Endothelial cell of umbilical vein (primary cell): ENCODE measurements around the gene HRK. TPM values are rescaled to one million over a fixed set of nuclear protein-coding genes. Genes with fewer than 3 reads are reported as not detected.

Source experiments
- BruUV-seq: library from RNA; stranded (reverse); fragments of 400-500 nt; replicated peaks from 2 replicates; lab custom pipeline; 2021; lab: Mats Ljungman, UMichigan
- CTCF ChIA-PET: fragments of 300-600, 350-600 bp; sonication (Branson Sonifier 250); formaldehyde crosslinking; loops from one replicate; lab custom pipeline; 2021; ENCODE audit warnings: antibody characterized with exemption, inconsistent platforms; lab: Charles Lee
- POLR2A ChIA-PET: fragments of 300-600, 350-600 bp; sonication (Branson Sonifier 250); formaldehyde crosslinking; loops from one replicate; lab custom pipeline; 2021; ENCODE audit warnings: antibody characterized with exemption, inconsistent platforms; lab: Charles Lee
- DNase-seq: peaks from one replicate; pipeline ENCODE4 v3.0.0-alpha.2; 2011; ENCODE audit warnings: low read depth, low spot score
- FAIRE-seq: peaks from 2 replicates; lab custom pipeline; 2011; peaks lifted over from hg19 to GRCh38; lab: Jason Lieb, UNC
- H2AFZ ChIP-seq: 2 replicates; pipeline ENCODE4 v1.6.0; 2012; ENCODE audit warnings: low read depth, low read length, control low read depth, inconsistent platforms
- H3K27ac ChIP-seq: 2 replicates; pipeline ENCODE4 v1.5.1; 2011; ENCODE audit warnings: low read depth, mild to moderate bottlenecking, control low read depth, low read length, moderate library complexity; ENCODE audit not compliant: insufficient read depth
- H3K27me3 ChIP-seq, 2 experiments: 2 replicates each; pipeline versions ENCODE4 v1.6.0 to v1.6.1; 2011; ENCODE audit warnings: low read length in 2 of 2, mixed read lengths in 1 of 2; ENCODE audit not compliant: control insufficient read depth in 2 of 2, insufficient read depth in 2 of 2
- H3K36me3 ChIP-seq, 2 experiments: 2 replicates in 1 of 2; 3 replicates in 1 of 2; pipeline ENCODE4 v1.5.1; 2011; ENCODE audit warnings: low read length in 2 of 2, mild to moderate bottlenecking in 1 of 2, moderate library complexity in 1 of 2; ENCODE audit not compliant: control insufficient read depth in 2 of 2, insufficient read depth in 2 of 2; ENCODE audit errors: extremely low read depth in 1 of 2
- H3K4me1 ChIP-seq: 3 replicates; pipeline ENCODE4 v1.5.1; 2011; ENCODE audit warnings: mild to moderate bottlenecking, low read length; ENCODE audit not compliant: control insufficient read depth, insufficient read depth; ENCODE audit errors: extremely low read depth
- H3K4me2 ChIP-seq: 2 replicates; pipeline ENCODE4 v1.6.1; 2011; ENCODE audit warnings: low read length, control low read depth, mixed read lengths; ENCODE audit not compliant: insufficient read depth
- H3K4me3 ChIP-seq, 3 experiments: fragments of 200-600 bp in 1 of 3; sonication (generic), shearing (Covaris generic) in 1 of 3; replicated peaks in 1 of 3; 2 replicates each; pipeline ENCODE4 v1.5.1; 2011 to 2016; ENCODE audit warnings: control low read depth in 3 of 3, low read length in 3 of 3, mild to moderate bottlenecking in 2 of 3, inconsistent platforms in 1 of 3, low read depth in 1 of 3, moderate library complexity in 1 of 3; ENCODE audit not compliant: insufficient read depth in 1 of 3
- H3K79me2 ChIP-seq: 2 replicates; pipeline ENCODE4 v1.6.0; 2012; ENCODE audit warnings: low read length, inconsistent platforms; ENCODE audit not compliant: control insufficient read depth, insufficient read depth
- H3K9ac ChIP-seq: replicated peaks from 2 replicates; pipeline ENCODE3; 2011; ENCODE audit warnings: low read length, control low read depth; ENCODE audit not compliant: insufficient read depth; ENCODE audit errors: extremely low read depth
- H3K9me1 ChIP-seq: replicated peaks from 3 replicates; pipeline ENCODE4 v1.6.0; 2011; ENCODE audit warnings: mild to moderate bottlenecking, low read length; ENCODE audit not compliant: control insufficient read depth, insufficient read depth; ENCODE audit errors: extremely low read depth
- H3K9me3 ChIP-seq: replicated peaks from 2 replicates; pipeline ENCODE4 v1.5.1; 2012; ENCODE audit warnings: low read length, inconsistent platforms; ENCODE audit not compliant: control insufficient read depth, insufficient read depth
- H4K20me1 ChIP-seq: replicated peaks from 2 replicates; pipeline ENCODE3; 2011; ENCODE audit warnings: mild to moderate bottlenecking, low read length; ENCODE audit not compliant: control insufficient read depth, insufficient read depth; ENCODE audit errors: extremely low read depth
- EZH2 ChIP-seq: IDR thresholded peaks from 2 replicates; pipeline ENCODE4 v1.6.1; 2012; ENCODE audit warnings: borderline replicate concordance, low read depth, mild to moderate bottlenecking, moderate library complexity, low read length, inconsistent platforms; ENCODE audit not compliant: severe bottlenecking
- FOS ChIP-seq: IDR thresholded peaks from 2 replicates; pipeline ENCODE4 v1.6.1; 2011; ENCODE audit warnings: mild to moderate bottlenecking, low read length, moderate library complexity, borderline replicate concordance; ENCODE audit not compliant: insufficient read depth
- GATA2 ChIP-seq: IDR thresholded peaks from 2 replicates; pipeline ENCODE4 v1.7.0; 2011; ENCODE audit warnings: low read depth, mild to moderate bottlenecking, moderate library complexity, mixed read lengths, low read length; ENCODE audit not compliant: insufficient read length, insufficient read depth
- JUN ChIP-seq: IDR thresholded peaks from 2 replicates; pipeline ENCODE4 v1.6.1; 2011; ENCODE audit warnings: borderline replicate concordance, low read depth; ENCODE audit not compliant: insufficient read length, insufficient read depth
- MAX ChIP-seq: IDR thresholded peaks from 2 replicates; pipeline ENCODE4 v1.6.1; 2011; ENCODE audit not compliant: insufficient read depth, insufficient read length
- MYC ChIP-seq: IDR thresholded peaks from one replicate; pipeline ENCODE4 v1.6.1; 2011; ENCODE audit warnings: mild to moderate bottlenecking, low read depth, low read length
- POLR2A ChIP-seq: IDR thresholded peaks from 2 replicates; pipeline ENCODE4 v1.6.1; 2012; ENCODE audit warnings: low read depth, mild to moderate bottlenecking, control low read depth, low read length
- POLR2AphosphoS5 ChIP-seq: IDR thresholded peaks from 2 replicates; pipeline ENCODE4 v1.6.1; 2012; ENCODE audit warnings: low read depth, mild to moderate bottlenecking, control low read depth, low read length, moderate library complexity; ENCODE audit not compliant: insufficient read depth
- dilution Hi-C: fragments of 300-500 bp; cut with MboI; formaldehyde crosslinking; loops from one replicate; pipeline ENCODE4 v1.15.0; 2019; ENCODE audit warnings: low sequenced_read_pairs; ENCODE audit not compliant: extremely low pct_ligation_motif_present
- intact Hi-C: fragments of 100-400 bp; cut with micrococcal nuclease; formaldehyde crosslinking; loops from one replicate; pipeline ENCODE4 v1.10.0; 2022
- polyA plus RNA-seq, 4 experiments: library from polyadenylated mRNA; depleted of rRNA in 3 of 4; stranded (reverse) in 3 of 4; unstranded in 1 of 4; fragments of >200 nt; gene quantifications; 2 replicates each; pipeline versions ENCODE4 v1.2.1 to v1.2.3, GENCODE V29; 2011 to 2012; ENCODE audit warnings: missing spikeins in 1 of 4
- total RNA-seq: library from RNA; stranded (reverse); gene quantifications from 2 replicates; pipeline ENCODE4 v1.2.3, GENCODE V29; 2021
- TF ChIP-seq, protein P1 (sequence below), 2 donors: IDR thresholded peaks; 1 replicate in 1 of 2; 2 replicates in 1 of 2; pipeline ENCODE4 v1.5.1; 2011; ENCODE audit warnings: low read length in 2 of 2, mild to moderate bottlenecking in 2 of 2, moderate library complexity in 2 of 2, control low read depth in 1 of 2, inconsistent platforms in 1 of 2, low read depth in 1 of 2; ENCODE audit not compliant: insufficient read depth in 1 of 2; ENCODE audit errors: extremely low read depth in 1 of 2

The HRK gene
- total and polyA plus RNA-seq, 2 donors (not counting 3 experiments of a cell fraction or from before 2014, with no cell fraction given) = not detected

- TF ChIP-seq MAX = no peak
- TF ChIP-seq FOS = no peak
- no peak for TF ChIP-seq GATA2
- TF ChIP-seq JUN = no peak
- TF ChIP-seq EZH2 = no peak
- TF ChIP-seq POLR2AphosphoS5 = no peak
- TF ChIP-seq, protein P1, sequence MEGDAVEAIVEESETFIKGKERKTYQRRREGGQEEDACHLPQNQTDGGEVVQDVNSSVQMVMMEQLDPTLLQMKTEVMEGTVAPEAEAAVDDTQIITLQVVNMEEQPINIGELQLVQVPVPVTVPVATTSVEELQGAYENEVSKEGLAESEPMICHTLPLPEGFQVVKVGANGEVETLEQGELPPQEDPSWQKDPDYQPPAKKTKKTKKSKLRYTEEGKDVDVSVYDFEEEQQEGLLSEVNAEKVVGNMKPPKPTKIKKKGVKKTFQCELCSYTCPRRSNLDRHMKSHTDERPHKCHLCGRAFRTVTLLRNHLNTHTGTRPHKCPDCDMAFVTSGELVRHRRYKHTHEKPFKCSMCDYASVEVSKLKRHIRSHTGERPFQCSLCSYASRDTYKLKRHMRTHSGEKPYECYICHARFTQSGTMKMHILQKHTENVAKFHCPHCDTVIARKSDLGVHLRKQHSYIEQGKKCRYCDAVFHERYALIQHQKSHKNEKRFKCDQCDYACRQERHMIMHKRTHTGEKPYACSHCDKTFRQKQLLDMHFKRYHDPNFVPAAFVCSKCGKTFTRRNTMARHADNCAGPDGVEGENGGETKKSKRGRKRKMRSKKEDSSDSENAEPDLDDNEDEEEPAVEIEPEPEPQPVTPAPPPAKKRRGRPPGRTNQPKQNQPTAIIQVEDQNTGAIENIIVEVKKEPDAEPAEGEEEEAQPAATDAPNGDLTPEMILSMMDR (IDR thresholded peaks at IDR 0.05; ENCODE audit: extremely low read depth in 1 of 2, insufficient read depth in 1 of 2, low read depth in 1 of 2, low read length in 2 of 2) = no peak
- no peak for TF ChIP-seq POLR2A
- TF ChIP-seq MYC = no peak
- Histone ChIP-seq H3K79me2 (no peaks in the 10 kb centered on the region), H3K36me3 (no peaks in the 10 kb centered on the region), H3K4me2 (no peak overlapping the region), H3K9me3 (no peaks in the 10 kb centered on the region), H3K4me3 (no peak overlapping the region), H3K4me1 (peaks cover 13% of the 10 kb centered on the region), H3K9me1 (no peaks in the 10 kb centered on the region), H3K9ac (no peak overlapping the region), H4K20me1 (no peaks in the 10 kb centered on the region), H2AFZ (no peak overlapping the region), H3K27me3 (peaks cover 0 to 1% of the 10 kb centered on the region in 2 experiments), H3K27ac (no peak overlapping the region)
- POLR2A ChIA-PET = no interaction called here
- CTCF ChIA-PET = no interaction called here
- no peak for DNase-seq
- dilution Hi-C loops = no loop called here
- no peak for FAIRE-seq
- no TSS peak for BruUV-seq
- intact Hi-C loops = no loop called here
Observed at GRCh38 chr12:116820064-116820656, 61.1 kb downstream of the HRK start.
